CD4-positive, alpha-beta T cell treated with Interleukin-15 for 4 hours (primary cell): ENCODE measurements around the gene NDUFS2.

Source experiments
- DNase-seq: peaks from one replicate; pipeline ENCODE4 v3.0.0-alpha.2; 2020; ENCODE audit warnings: low spot score

Gene NDUFS2

GRCh38 chr1:161172776-161173376 lies 29.3 kb upstream of the NDUFS2 start:
- DNase-seq: no peak

DNA sequence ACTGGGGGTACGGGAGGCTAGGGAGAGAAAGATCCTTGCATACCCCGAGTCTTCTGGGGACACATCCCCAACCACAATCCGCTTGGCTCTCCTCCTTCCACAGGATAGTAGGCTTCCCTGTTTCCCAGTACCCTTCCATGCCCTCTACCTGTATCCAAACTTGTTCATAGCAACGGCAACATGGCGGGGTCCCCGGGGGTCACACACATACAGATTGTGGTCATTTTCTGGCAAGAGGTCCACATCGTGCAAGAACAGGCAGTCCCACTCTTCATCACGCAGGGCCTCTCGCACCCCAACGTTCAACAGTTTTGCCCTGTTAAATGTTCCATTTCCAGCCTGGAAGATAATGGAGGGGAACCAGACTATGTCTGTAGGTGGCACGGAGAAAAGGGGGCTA lies 28.5 kb upstream of the NDUFS2 start:
- no peak for DNase-seq

DNA sequence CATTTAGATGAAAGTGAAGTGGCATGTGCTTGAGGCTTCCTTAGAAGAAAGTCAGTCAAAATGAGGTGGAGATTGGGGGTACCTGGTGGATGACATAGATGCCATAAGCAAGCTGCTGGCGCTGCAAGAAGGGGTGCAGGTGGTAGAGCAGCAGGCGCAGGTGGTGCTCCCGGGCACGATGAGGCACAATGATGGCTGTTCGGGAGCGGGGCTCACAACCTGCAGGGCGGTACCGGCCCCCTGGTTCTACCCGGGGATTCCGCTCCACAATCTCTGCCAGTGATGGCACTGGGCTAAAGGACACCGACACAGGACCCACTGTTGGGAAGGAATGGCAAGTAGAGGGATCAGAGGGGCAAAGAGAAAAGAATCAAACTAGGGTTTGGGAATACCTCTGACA lies 27.3 kb upstream of the NDUFS2 start:
- no peak for DNase-seq

- DNase-seq: no peak
Measured at GRCh38 chr1:161175771-161176453, 26.3 kb upstream of the NDUFS2 start.

DNA sequence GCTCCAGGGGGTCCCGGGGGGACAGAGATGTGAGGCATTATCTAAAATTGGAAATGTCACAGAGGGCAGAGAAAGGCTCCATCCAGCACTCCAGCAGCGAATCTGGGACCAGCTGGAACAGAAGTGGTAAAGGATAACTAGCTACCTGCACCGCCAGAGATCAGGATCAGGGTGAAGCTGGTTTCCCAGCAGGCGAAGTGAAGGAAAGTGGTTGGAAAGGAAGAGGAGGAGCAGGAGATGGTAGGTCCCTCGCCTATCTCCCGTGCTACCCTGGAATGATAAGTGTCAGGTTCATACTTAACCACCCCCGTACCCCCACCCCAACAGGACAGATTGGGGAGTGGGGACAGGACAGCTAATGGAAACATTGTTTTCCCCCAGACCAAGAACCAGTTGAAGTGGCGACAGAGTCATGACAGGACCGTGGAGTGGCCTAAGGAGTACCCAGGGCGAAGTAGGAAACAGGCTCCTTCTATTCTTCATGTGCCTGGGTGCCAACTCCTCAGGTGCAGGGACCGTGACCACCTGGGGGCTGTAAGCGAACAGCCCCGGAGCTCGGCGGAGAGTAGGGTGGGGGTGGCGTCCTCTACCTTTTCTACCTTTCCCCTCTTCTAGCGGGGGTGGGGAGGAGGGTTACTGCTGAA lies 25.6 kb upstream of the NDUFS2 start:
- DNase-seq: no peak

DNA sequence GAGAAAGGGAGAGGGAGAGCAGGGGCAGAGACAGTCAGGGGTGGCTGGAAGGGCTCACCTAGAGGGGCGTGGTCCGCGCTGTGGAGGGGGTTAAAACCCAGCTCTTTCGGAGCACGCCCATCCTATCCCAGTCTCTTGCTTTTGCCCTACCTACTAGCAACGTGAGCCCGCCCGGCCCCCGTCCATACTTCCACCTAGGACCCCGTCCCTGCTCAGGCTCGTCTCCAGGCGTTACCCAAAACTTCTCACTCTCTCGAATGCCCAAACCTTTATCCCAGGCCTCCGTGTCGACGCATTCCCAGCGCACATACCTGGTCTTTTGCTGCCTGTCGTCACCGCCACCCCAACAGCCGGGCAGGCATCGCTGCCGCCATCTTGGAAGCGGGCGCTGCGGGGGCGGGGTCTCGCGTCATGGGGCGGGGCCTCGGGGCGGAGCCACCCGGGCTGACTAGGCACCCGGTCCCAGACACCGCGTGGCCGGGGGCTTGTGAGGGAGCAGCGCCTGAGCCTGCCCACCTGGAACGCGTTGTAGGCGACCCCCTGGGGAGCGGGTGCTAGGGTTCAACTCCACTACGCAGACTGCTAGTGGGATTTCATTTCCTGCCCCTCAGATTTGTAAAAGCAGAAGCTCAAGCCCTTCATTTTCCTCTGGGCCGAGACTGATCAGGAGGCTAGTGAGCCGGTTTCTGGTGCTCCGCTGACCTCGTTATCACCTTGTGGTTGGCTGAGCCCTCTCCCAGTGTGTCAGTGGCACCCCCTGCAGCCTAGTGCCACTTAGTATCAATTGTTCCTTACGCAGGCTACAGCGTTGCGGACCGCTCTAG lies 24.8 kb upstream of the NDUFS2 start, which contains the start of gene B4GALT3:
B4GALT3 (minus strand) TSS at position 396 of the 824 bp plus-strand sequence. CDS start 1,447 bp downstream, outside the sequence.
- peak; percentile 93 for DNase-seq

DNA sequence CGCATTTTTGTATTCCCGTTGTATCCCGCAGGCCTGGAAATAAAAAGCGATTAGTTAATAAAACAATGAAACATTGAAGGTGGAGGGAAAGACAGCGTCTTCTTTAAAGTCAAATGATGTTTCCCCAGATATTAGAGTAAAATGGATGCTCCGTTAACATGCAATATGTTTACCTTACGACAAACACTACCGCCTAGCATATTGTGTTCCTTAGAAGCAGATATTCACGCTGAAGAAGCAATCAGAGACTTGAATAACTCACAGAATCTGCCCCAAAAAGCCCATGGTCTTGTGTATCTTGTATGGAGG lies 24.3 kb upstream of the NDUFS2 start:
- no peak for DNase-seq

GRCh38 chr1:161179698-161180097 lies 22.5 kb upstream of the NDUFS2 start:
- DNase-seq: no peak

DNA sequence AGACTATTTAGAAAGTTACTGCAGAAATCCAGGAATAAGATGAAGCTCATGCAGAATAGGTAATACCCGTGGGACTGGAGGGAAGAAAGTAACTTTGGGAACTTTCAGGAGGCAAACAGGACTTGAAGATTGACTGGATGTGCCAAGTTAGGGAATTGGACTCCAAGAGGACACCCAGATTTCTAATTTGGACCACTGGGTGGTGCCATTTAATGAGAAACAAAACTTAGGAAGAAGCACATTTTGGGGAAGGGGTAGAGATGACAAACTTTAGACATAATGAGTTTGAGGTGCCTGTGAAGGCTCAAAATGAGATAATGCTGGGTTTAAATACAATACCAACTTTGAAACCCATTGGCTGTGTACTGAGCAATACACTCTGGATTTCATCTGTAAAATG lies 21.5 kb upstream of the NDUFS2 start:
- peak; percentile 45 for DNase-seq

DNA sequence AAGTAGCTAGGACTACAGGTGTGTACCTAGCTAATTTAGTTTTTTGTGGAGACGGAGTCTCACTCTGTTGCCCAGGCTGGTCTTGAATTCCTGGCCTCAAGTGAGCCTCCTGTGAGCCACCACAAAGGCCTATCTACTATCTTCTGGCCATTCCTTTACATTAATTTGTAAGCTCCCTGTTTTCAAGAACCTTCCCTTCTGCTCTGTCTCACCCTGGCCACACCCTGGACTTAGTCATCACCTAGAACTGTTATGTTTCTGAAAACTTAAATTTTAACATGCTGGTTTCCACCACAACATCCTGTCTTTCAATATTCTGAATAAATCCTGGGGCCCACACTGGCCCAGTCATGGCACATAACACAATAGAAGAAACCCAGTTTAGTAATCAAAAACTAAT lies 20.0 kb upstream of the NDUFS2 start:
- peak; percentile 90 for DNase-seq

GRCh38 chr1:161185282-161185682 lies 16.9 kb upstream of the NDUFS2 start:
- DNase-seq: peak; percentile 91

- no peak for DNase-seq
Measured at GRCh38 chr1:161185732-161186311, 16.3 kb upstream of the NDUFS2 start.

DNA sequence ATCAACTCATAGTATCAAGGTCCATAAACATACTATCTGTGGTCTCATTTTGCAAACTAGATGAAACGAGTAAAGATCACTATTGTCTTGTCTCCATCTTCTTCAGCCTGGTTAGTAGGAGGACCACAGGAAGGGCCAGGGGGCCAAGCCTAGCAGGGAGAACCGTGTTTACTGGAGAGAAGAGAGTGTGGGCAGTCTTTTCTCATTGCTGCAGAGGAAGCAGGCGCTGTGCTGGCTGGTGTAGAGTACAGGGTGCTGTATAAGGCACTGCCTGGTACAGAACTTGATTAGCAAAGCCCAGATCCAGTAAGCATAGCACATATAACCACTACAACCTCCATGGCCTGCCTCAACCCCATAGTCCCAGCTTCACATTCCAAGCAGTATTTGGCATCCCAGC lies 14.9 kb upstream of the NDUFS2 start:
- no peak for DNase-seq

DNA sequence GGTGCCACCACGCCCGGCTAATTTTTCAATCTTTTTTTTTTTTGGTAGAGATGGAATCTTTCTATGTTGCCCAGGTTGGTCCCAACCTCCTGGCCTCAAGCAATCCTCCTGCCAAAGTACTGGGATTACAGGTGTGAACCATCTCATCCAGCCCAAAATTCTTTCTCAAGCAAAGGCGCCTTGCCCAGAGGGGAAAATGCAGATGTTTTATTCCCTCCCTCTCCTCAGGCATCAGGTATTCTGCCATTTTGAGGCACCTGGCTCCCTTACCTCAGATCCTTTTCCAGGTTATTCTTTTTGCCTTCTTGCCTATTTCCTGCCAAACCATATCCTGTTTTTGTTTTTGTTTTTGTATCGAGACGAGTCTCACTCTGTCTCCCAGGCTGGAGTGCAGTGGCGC lies 13.8 kb upstream of the NDUFS2 start:
- no peak for DNase-seq

- DNase-seq: no peak
Measured at GRCh38 chr1:161189036-161189435, 13.1 kb upstream of the NDUFS2 start.

DNA sequence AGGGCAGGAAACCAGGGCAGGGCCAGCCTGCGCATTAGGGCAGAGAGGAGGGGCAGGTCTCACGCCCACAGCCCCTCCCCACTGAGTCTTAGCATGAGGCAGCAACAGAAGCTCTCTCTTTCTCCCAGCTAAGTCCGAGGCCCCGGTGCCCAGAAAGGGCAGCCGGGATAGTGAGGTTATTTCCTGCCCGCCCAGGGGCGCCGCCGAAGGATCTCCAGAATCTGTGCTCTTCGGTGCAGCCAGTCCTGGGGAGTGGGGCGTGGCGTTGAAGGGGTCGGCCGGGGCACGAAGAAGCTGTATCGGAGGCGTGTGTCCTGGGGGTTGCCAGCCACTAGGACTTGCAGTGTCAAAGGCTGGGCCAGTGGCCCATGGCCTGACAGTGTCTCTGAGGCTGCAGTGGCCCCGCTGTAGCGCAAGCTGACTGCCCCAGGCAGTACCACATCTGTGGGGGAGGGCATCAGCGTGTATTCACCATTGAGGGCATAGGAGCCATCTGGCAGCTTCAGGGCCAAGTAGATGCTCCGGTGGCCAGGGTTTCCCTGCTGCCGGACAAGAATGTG lies 11.1 kb upstream of the NDUFS2 start:
- DNase-seq: no peak

DNA sequence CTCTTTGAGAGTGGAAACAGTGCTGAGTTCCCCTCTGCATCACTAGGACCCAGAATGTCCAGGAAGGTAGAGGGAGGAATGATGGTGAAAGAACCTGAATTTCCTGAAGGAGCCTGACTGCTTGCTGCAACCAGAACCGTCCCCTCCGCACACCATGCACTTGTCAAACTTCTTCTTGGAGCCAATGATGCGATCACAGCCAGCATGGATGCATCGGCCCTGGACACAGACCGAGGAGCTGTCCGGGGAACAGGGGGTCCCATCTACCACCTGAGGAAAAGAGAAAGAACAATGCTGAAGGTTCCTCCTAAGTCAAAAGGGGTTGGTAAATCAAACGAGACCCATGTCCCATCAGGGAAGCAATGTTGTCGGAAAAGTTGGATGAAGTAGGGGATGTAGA lies 10.2 kb upstream of the NDUFS2 start:
- no peak for DNase-seq

- peak; percentile 85 for DNase-seq
Measured at GRCh38 chr1:161192476-161193465, 9.4 kb upstream of the NDUFS2 start.

DNA sequence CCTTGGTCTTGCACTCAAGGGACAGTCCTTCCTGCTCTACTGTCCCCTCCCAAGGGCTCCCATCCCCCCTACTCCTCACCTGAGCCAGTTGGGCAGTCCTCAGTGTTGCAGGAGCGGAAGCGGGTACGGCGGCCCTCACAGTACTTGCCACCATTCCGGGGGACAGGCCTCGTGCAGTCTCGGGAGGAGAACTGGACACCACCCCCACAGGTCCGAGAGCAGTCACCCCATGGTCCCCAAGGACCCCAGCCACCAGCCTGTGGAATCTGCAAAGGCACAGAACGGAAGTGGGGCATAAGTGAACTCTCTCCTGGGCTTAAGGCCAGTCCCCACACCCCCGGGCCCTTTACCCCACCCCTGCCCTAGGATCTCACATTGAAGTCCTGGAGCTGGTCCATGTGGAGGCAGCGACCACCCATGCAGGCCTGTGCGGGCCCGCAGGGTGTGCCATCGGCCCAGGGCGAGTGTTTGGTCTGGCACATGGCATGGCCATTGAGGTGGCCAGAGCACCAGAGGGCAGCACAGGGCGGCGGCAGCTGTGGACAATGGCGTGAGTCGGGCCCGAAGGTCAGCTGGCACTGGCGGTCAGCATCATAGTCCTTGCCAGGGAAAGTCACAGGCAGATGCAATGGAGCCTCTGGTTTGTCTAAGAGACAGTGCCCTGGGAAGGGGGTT lies 8.5 kb upstream of the NDUFS2 start:
- DNase-seq: no peak

- no peak for DNase-seq
Measured at GRCh38 chr1:161195171-161195570, 7.0 kb upstream of the NDUFS2 start.
